ENCODE results near the gene VSTM2B.

GRCh38 chr19:29497686-29498436 is 27.9 kb upstream of the VSTM2B start:
- no peak for TF ChIP-seq EP300 (IDR thresholded peaks at IDR 0.05; ENCODE audit: low read depth)
- no peak for TF ChIP-seq CTCF (IDR thresholded peaks at IDR 0.05)
